Measurements from ENCODE around the gene RPRD1A.
"Not testable (repeated sequence)": the region's sequence is repeated elsewhere in the genome, so short reads cannot be mapped to it uniquely, and the experiment has no call there.

Gene RPRD1A

GRCh38 chr18:35969676-35970075, 97.7 kb downstream of the RPRD1A start:
- no peak for DNase-seq (ENCODE audit: low spot score)

GRCh38 chr18:35968278-35968880, 99.0 kb downstream of the RPRD1A start:
- no peak for DNase-seq (ENCODE audit: low spot score)

GRCh38 chr18:35967866-35968265, 99.5 kb downstream of the RPRD1A start:
- not testable (repeated sequence) for DNase-seq (ENCODE audit: low spot score)

DNA sequence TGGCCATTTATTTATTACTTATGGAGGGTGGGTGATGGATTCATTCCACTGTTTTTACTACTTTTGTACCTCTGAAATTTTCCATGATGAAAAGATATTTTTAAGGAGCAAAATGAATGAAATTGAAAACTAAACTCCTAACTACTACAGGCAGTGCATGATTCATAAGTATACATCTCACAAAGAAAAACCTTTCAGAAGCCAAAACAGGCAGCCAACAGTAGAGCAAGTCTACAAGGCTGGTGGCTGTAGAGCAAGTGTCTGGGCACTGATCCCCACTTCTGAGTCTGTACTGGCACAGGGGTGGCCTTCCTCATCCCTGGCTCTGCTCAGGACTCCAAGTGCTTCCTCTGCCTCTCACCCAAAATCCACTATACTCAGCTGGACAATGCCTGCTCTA, 103.0 kb downstream of the RPRD1A start:
- no peak for DNase-seq (ENCODE audit: low spot score)

GRCh38 chr18:35962320-35962719, 105.0 kb downstream of the RPRD1A start:
- no peak for DNase-seq (ENCODE audit: low spot score)

DNA sequence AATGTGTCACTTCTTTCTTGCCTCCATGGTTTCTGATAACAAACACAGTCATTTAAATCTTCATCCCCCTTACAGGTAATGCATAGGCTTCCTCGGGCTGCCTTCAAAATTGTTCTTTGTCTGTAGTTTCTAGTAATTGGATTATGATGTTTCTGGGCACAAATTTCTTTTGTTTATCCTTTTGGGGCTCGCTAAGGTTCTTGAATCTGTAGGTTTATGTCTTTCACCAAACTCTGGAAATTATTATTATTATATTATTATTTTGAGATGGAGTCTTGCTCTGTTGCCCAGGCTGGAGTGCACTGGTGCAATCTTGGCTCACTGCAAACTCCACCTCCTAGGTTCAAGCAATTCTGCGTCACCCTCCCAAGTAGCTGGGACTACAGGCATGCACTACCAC, 111.1 kb downstream of the RPRD1A start:
- no peak for DNase-seq (ENCODE audit: low spot score)

DNA sequence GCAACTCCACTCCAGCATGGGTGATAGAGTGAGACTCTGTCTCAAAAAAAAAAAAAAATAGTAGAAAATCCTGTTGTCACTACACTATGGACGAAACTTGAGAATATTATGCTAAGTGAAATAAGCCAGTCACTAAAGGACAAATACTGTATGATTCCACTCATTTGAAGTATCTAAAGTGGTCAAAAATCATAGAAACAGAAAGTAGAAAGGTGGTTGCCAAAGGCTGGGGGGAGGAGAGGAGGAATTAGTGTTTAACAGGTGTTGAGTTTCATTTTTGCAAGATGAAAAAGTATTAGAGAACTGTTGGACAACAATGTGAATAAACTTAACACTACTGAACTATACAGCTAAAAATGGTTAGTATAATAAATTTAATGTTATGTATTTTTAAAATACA, 113.7 kb downstream of the RPRD1A start:
- DNase-seq (ENCODE audit: low spot score): no peak

GRCh38 chr18:35950628-35950982, 116.8 kb downstream of the RPRD1A start:
- DNase-seq (ENCODE audit: low spot score): no peak

- DNase-seq (ENCODE audit: low spot score): peak; percentile 67
Measured at GRCh38 chr18:35949903-35950627, 117.3 kb downstream of the RPRD1A start.

DNA sequence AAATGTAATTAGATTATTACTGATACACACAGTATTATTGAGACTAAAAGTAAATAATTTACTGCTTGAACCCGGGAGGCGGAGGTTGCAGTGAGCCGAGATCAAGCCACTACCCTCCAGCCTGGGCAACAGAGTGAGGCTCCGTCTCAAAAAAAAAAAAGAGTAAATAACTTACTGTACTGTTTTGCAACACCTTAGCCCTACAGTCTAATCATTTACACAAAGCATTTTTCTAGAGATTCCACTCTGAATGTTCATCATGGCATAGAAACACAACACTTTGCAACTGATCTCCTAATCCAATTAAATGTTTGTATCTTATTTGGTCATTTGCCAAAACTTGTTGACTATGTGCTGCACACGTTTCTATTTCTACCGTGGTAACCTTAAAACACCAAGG, 118.3 kb downstream of the RPRD1A start:
- no peak for DNase-seq (ENCODE audit: low spot score)

GRCh38 chr18:35948080-35948479, 119.3 kb downstream of the RPRD1A start:
- no peak for DNase-seq (ENCODE audit: low spot score)

- no peak for DNase-seq (ENCODE audit: low spot score)
Measured at GRCh38 chr18:35942661-35943060, 124.7 kb downstream of the RPRD1A start.

- DNase-seq (ENCODE audit: low spot score): no peak
Measured at GRCh38 chr18:35942133-35942532, 125.2 kb downstream of the RPRD1A start.

- DNase-seq (ENCODE audit: low spot score): no peak
Measured at GRCh38 chr18:35941299-35941698, 126.1 kb downstream of the RPRD1A start.

All from hematopoietic multipotent progenitor cell treated with erythropoietin and hydrocortisone succinate and interleukin-3 and kit ligand, for 17 days (in vitro differentiated cells).